Hepatocyte (in vitro differentiated cells): ENCODE results near the gene TMEFF1. TPM values are rescaled to one million over a fixed set of nuclear protein-coding genes. Genes with fewer than 3 reads are reported as not detected.
A peak's percentile ranks its signal among the peaks of the same experiment; 100 is the strongest.

Source experiments
- DNase-seq: peaks from one replicate; pipeline ENCODE4 v3.0.0-alpha.2; 2016; ENCODE audit warnings: low spot score
- H2AFZ ChIP-seq: fragments of 200-600 bp; sonication (generic); 2 replicates; pipeline ENCODE4 v1.6.0; 2016; ENCODE audit warnings: antibody characterized with exemption, mild to moderate bottlenecking
- H3K27ac ChIP-seq: fragments of 200-600 bp; sonication (generic); 2 replicates; pipeline ENCODE4 v1.5.1; 2016; ENCODE audit warnings: mild to moderate bottlenecking
- H3K27me3 ChIP-seq: fragments of 200-600 bp; sonication (generic); 2 replicates; pipeline ENCODE4 v1.6.1; 2016
- H3K36me3 ChIP-seq: fragments of 200-600 bp; sonication (generic); replicated peaks from 2 replicates; pipeline ENCODE4 v1.5.1; 2016; ENCODE audit warnings: low read depth; ENCODE audit not compliant: insufficient read depth
- H3K4me1 ChIP-seq: fragments of 200-600 bp; sonication (generic); 2 replicates; pipeline ENCODE4 v1.5.1; 2016; ENCODE audit warnings: mild to moderate bottlenecking, moderate library complexity; ENCODE audit not compliant: insufficient read depth
- H3K4me2 ChIP-seq: fragments of 200-600 bp; sonication (generic); 2 replicates; pipeline ENCODE4 v1.6.0; 2016
- H3K4me3 ChIP-seq: fragments of 200-600 bp; sonication (generic); 2 replicates; pipeline ENCODE4 v1.5.1; 2016; ENCODE audit warnings: mild to moderate bottlenecking
- H3K79me2 ChIP-seq: fragments of 200-600 bp; sonication (generic); 2 replicates; pipeline ENCODE4 v1.6.0; 2017; ENCODE audit warnings: mild to moderate bottlenecking
- H3K9me2 ChIP-seq: fragments of 200-600 bp; sonication (generic); replicated peaks from 2 replicates; pipeline ENCODE4 v1.6.0; 2017; ENCODE audit warnings: mild to moderate bottlenecking; ENCODE audit not compliant: insufficient read depth
- H3K9me3 ChIP-seq: fragments of 200-600 bp; sonication (generic); 2 replicates; pipeline ENCODE4 v1.5.1; 2016; ENCODE audit warnings: low read depth, mild to moderate bottlenecking
- H4K20me1 ChIP-seq: fragments of 200-600 bp; sonication (generic); 2 replicates; pipeline ENCODE4 v1.6.0; 2016; ENCODE audit warnings: mild to moderate bottlenecking; ENCODE audit not compliant: insufficient read depth, poor library complexity, severe bottlenecking
- CTCF ChIP-seq: fragments of 200-600 bp; sonication (generic); IDR thresholded peaks from 2 replicates; pipeline ENCODE4 v1.5.1; 2016; ENCODE audit warnings: antibody characterized with exemption, mild to moderate bottlenecking; ENCODE audit not compliant: poor library complexity
- EZH2 ChIP-seq: fragments of 200-600 bp; sonication (generic); IDR thresholded peaks from 2 replicates; pipeline ENCODE4 v1.6.1; 2016; ENCODE audit warnings: antibody characterized with exemption, mild to moderate bottlenecking, borderline replicate concordance
- EZH2phosphoT487 ChIP-seq: fragments of 200-600 bp; sonication (generic); IDR thresholded peaks from one replicate; pipeline ENCODE4 v1.6.1; 2018; ENCODE audit warnings: antibody characterized with exemption, mild to moderate bottlenecking, low read depth, moderate library complexity; ENCODE audit not compliant: unreplicated experiment, severe bottlenecking
- WGBS: methylation state at CpG from one replicate; pipeline ENCODE4 v1.1.6; 2016; ENCODE audit warnings: low lambda C conversion rate; ENCODE audit errors: missing lambda C conversion rate; 5-methylcytosine and 5-hydroxymethylcytosine counted together
- polyA plus RNA-seq: library from polyadenylated mRNA; unstranded; fragments of >200 nt; fragmentation: Nextera tagmentation; extraction: Ambion mirVana; gene quantifications from 2 replicates; pipeline ENCODE4 v1.2.1, GENCODE V29; 2016
- total RNA-seq: library from RNA; depleted of rRNA; stranded (reverse); fragments of >200 nt; gene quantifications from 2 replicates; pipeline ENCODE4 v1.2.3, GENCODE V29; 2014

TMEFF1 gene
- total and polyA plus RNA-seq, 2 experiments from 2014 or later = 5.9 to 8.7 TPM

DNA sequence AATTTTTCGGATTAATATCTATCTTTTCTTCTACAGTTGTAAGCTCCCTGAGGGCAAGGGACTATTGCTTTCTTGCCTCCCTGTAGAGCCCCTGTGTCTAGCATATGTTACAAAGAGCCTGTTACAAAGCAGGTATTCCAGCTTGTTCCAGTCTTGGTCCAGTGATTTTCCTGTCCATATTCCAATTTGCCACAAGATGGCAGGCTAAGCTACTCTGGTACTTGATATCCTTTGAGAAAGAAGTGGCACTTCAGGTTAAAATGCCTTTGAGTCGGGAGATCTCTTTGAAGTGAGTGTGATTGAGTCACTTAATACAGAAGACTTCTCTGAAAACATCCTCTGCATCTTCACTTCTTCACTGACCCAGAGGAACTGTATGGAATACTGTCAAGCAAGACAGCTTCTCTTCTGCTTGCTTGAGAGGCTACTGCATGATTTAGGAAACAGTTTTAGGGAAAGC, 129.4 kb downstream of the TMEFF1 start:
- peak; percentile 74 for DNase-seq
- H3K9me2 ChIP-seq = no peaks in the 10 kb centered on the region
- H3K36me3 ChIP-seq = no peaks in the 10 kb centered on the region
- no peak overlapping the region for H3K4me3 ChIP-seq
- H3K27me3 ChIP-seq = no peaks in the 10 kb centered on the region
- no peak overlapping the region for H2AFZ ChIP-seq
- no peak overlapping the region for H3K27ac ChIP-seq
- H4K20me1 ChIP-seq = no peaks in the 10 kb centered on the region
- TF ChIP-seq CTCF = peak; percentile 76
- TF ChIP-seq EZH2phosphoT487 = no peak
- no peak for TF ChIP-seq EZH2
- H3K9me3 ChIP-seq = no peaks in the 10 kb centered on the region
- H3K4me1 ChIP-seq = no peaks in the 10 kb centered on the region
- WGBS = 19% methylated on average over 2 of the region's 2 CpGs
- H3K4me2 ChIP-seq = no peak overlapping the region
- no peaks in the 10 kb centered on the region for H3K79me2 ChIP-seq

DNA sequence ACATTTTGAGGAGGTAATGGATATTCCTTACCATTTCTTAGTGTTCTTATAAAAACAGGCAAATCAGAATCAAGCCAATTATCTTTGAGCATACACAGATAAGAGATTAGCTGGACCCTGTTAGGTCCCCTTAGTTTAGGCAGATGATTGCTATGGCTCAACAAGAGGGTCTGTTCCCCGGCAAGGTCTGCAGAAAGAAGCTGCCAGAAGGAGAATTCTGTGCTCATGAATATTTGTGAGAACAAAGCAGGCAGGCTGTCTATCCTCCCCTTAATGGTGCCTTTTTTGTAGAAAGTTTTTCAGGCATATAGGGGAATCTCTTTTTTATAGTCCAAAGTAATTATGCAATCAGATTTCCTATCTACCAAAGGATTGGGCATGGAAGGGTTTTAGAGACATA, 132.5 kb downstream of the TMEFF1 start:
- DNase-seq = no peak
- Histone ChIP-seq H2AFZ (no peak overlapping the region), H3K27me3 (no peaks in the 10 kb centered on the region), H3K27ac (no peak overlapping the region), H4K20me1 (no peaks in the 10 kb centered on the region), H3K4me2 (no peak overlapping the region), H3K4me1 (no peaks in the 10 kb centered on the region), H3K79me2 (no peaks in the 10 kb centered on the region), H3K9me3 (no peaks in the 10 kb centered on the region), H3K36me3 (no peaks in the 10 kb centered on the region), H3K9me2 (no peaks in the 10 kb centered on the region), H3K4me3 (no peak overlapping the region)
- no peak for TF ChIP-seq CTCF
- TF ChIP-seq EZH2phosphoT487 = no peak
- TF ChIP-seq EZH2 = no peak
- WGBS = 21% methylated on average over 1 of the region's 1 CpG

- H3K4me2 ChIP-seq = no peak overlapping the region
- WGBS = 84% methylated on average over 5 of the region's 5 CpGs
These were observed 146.2 kb downstream of the TMEFF1 start for GRCh38 chr9:100619194-100619593.

More at GRCh38 chr9:100619194-100619593, 146.2 kb downstream of the TMEFF1 start:
- Histone ChIP-seq H3K4me1 (no peaks in the 10 kb centered on the region), H3K9me3 (no peaks in the 10 kb centered on the region), H3K4me3 (no peak overlapping the region), H3K27me3 (no peaks in the 10 kb centered on the region), H3K36me3 (no peaks in the 10 kb centered on the region), H3K79me2 (no peaks in the 10 kb centered on the region), H3K27ac (no peak overlapping the region), H4K20me1 (no peaks in the 10 kb centered on the region), H2AFZ (no peak overlapping the region), H3K9me2 (no peaks in the 10 kb centered on the region)
- TF ChIP-seq EZH2 (no peak), EZH2phosphoT487 (no peak), CTCF (no peak)
- no peak for DNase-seq
